Kasumi-1 (cell line): ENCODE data around the gene DNAI1.
A peak's percentile ranks its signal among the peaks of the same experiment; 100 is the strongest.

ENCODE experiments used
- DNase-seq, 2 experiments: peaks; one replicate each; lab custom pipeline; 2025; lab: John Stamatoyannopoulos, UW

Gene DNAI1

GRCh38 chr9:34557426-34558321 lies 99.1 kb downstream of the DNAI1 start:
- DNase-seq = no peak

GRCh38 chr9:34558364-34558763 lies 99.8 kb downstream of the DNAI1 start:
- DNase-seq = no peak

- no peak for DNase-seq
These were observed 100.5 kb downstream of the DNAI1 start for GRCh38 chr9:34558919-34559623.

GRCh38 chr9:34559624-34560455 lies 101.2 kb downstream of the DNAI1 start:
- DNase-seq = no peak

- DNase-seq = no peak
These were observed 102.1 kb downstream of the DNAI1 start for GRCh38 chr9:34560599-34561214.

- DNase-seq = peak; percentile 2 to 23
These were observed 103.6 kb downstream of the DNAI1 start for GRCh38 chr9:34562135-34562745.

GRCh38 chr9:34563262-34563661 lies 104.7 kb downstream of the DNAI1 start:
- no peak for DNase-seq

GRCh38 chr9:34564617-34565016 lies 106.0 kb downstream of the DNAI1 start:
- DNase-seq = no peak

- DNase-seq = no peak
These were observed 107.3 kb downstream of the DNAI1 start for GRCh38 chr9:34565856-34566255.

- no peak for DNase-seq
These were observed 107.7 kb downstream of the DNAI1 start for GRCh38 chr9:34566322-34566721.

- DNase-seq = no peak
These were observed 108.4 kb downstream of the DNAI1 start for GRCh38 chr9:34566972-34567371.

- DNase-seq = no peak
These were observed 109.5 kb downstream of the DNAI1 start for GRCh38 chr9:34568133-34568532.

GRCh38 chr9:34568774-34569173 lies 110.2 kb downstream of the DNAI1 start:
- no peak for DNase-seq

- DNase-seq = no peak
These were observed 111.8 kb downstream of the DNAI1 start for GRCh38 chr9:34570376-34570775.
